Mesothelial cell of epicardium (in vitro differentiated cells): ENCODE results near the gene PDHX. TPM values are rescaled to one million over a fixed set of nuclear protein-coding genes. Genes with fewer than 3 reads are reported as not detected.
"Not testable (repeated sequence)": the region's sequence is repeated elsewhere in the genome, so short reads cannot be mapped to it uniquely, and the experiment has no call there.

ENCODE experiments used
- DNase-seq, 2 experiments: peaks; one replicate each; pipeline ENCODE4 v3.0.0; 2021; ENCODE audit warnings: low spot score in 2 of 2; ENCODE audit not compliant: unreplicated experiment in 2 of 2
- H3K27ac Mint-ChIP-seq: 2 replicates; pipeline ENCODE4 v1.8.0; 2021; ENCODE audit warnings: mixed read lengths
- H3K27me3 Mint-ChIP-seq: 2 replicates; pipeline ENCODE4 v1.8.0; 2021; ENCODE audit warnings: low read depth, mixed read lengths
- H3K36me3 Mint-ChIP-seq: 2 replicates; pipeline ENCODE4 v1.8.0; 2021; ENCODE audit warnings: mixed read lengths
- H3K4me1 Mint-ChIP-seq: 2 replicates; pipeline ENCODE4 v1.8.0; 2021; ENCODE audit warnings: mixed read lengths
- H3K4me3 Mint-ChIP-seq: 2 replicates; pipeline ENCODE4 v1.8.0; 2021; ENCODE audit warnings: mild to moderate bottlenecking, moderate library complexity, mixed read lengths
- H3K9me3 Mint-ChIP-seq: 2 replicates; pipeline ENCODE4 v1.8.0; 2021; ENCODE audit warnings: mixed read lengths
- total RNA-seq: library from RNA; stranded (reverse); gene quantifications from 3 replicates; pipeline ENCODE4 v1.2.1, GENCODE V29; 2021
- TF ChIP-seq, protein P1 (sequence below): fragments of 200-600 bp; sonication (generic); IDR thresholded peaks from one replicate; pipeline ENCODE4 v1.5.0; 2021; ENCODE audit warnings: antibody characterized with exemption; ENCODE audit not compliant: unreplicated experiment

The PDHX gene
- total RNA-seq, 1 donor from 2014 or later: 43.0 TPM

DNA sequence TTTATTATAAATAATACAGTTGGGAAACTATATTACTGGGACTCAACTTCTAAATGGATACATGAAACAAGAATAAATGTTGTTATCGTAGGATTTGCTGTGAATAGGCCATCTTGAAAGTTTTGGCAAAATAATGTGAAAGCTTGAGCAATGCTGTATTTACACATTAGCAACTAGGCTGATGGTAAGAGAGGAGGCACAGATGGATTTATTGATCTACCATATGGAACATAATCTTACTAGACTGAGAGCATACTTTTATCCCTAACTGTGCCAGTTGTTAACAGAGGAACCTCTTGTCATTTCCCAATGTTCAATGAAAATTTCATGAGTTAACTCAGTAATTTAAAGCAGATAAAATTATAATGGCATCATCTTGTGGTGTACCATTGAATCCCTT lies 23.0 kb upstream of the PDHX start:
- Mint-ChIP-seq H3K4me3 (no peak overlapping the region), H3K4me1 (no peaks in the 10 kb centered on the region), H3K27ac (no peak overlapping the region), H3K27me3 (no peaks in the 10 kb centered on the region), H3K36me3 (peaks cover 23% of the 10 kb centered on the region), H3K9me3 (peaks cover 17% of the 10 kb centered on the region)
- TF ChIP-seq, protein P1, sequence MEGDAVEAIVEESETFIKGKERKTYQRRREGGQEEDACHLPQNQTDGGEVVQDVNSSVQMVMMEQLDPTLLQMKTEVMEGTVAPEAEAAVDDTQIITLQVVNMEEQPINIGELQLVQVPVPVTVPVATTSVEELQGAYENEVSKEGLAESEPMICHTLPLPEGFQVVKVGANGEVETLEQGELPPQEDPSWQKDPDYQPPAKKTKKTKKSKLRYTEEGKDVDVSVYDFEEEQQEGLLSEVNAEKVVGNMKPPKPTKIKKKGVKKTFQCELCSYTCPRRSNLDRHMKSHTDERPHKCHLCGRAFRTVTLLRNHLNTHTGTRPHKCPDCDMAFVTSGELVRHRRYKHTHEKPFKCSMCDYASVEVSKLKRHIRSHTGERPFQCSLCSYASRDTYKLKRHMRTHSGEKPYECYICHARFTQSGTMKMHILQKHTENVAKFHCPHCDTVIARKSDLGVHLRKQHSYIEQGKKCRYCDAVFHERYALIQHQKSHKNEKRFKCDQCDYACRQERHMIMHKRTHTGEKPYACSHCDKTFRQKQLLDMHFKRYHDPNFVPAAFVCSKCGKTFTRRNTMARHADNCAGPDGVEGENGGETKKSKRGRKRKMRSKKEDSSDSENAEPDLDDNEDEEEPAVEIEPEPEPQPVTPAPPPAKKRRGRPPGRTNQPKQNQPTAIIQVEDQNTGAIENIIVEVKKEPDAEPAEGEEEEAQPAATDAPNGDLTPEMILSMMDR: no peak
- no peak for DNase-seq

DNA sequence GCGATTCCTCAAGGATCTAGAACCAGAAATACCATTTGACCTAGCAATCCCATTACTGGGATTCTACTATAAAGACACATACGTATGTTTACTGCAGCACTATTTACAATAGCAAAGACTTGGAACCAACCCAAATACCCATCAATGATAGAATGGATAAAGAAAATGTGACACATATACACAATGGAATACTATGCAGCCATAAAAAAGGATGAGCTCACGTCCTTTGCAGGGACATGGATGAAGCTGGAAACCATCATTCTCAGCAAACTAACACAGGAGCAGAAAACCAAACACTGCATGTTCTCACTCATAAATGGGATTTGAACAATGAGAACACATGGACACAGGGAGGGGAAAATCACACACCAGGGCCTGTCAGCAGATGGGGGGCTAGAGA lies 20.2 kb upstream of the PDHX start:
- H3K27ac Mint-ChIP-seq, DNase-seq, H3K4me3 Mint-ChIP-seq, H3K4me1 Mint-ChIP-seq, H3K27me3 Mint-ChIP-seq: not testable (repeated sequence)
- Mint-ChIP-seq H3K36me3 (peaks cover 42% of the 10 kb centered on the region), H3K9me3 (peaks cover 38% of the 10 kb centered on the region)

DNA sequence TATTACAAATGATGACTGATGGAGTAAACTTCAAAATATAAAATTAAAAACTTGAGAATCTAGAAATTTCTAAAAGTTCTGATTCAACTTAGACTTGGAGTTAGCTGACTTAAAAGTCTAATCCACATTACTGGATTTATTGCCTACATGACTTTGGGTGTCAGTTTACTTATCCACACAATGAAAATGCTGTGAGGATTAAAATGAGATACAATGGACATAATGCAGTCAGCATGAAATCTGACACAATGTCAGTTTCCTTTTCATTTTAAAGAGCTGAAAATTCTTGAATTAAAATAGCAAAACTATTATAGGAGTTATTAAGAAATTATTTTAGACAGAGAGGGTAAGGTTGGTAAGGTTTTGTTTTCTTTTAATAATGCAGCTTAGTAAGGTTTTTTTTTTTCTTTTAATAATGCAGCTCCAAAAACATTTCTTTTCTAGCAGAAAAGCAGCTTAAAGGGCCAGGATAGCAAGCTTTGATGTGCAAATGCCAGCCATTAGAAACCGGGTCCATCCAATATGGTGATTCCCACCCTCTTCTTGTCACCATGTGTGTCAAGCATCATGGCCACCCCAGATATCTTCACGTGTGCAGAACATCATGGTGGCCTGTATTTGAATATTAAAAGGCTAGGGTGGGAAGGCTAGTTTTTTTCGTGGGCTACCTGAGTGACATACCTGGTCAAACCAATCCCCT lies 19.1 kb upstream of the PDHX start:
- DNase-seq: no peak
- Mint-ChIP-seq H3K9me3 (peaks cover 45% of the 10 kb centered on the region), H3K36me3 (peaks cover 49% of the 10 kb centered on the region)

DNA sequence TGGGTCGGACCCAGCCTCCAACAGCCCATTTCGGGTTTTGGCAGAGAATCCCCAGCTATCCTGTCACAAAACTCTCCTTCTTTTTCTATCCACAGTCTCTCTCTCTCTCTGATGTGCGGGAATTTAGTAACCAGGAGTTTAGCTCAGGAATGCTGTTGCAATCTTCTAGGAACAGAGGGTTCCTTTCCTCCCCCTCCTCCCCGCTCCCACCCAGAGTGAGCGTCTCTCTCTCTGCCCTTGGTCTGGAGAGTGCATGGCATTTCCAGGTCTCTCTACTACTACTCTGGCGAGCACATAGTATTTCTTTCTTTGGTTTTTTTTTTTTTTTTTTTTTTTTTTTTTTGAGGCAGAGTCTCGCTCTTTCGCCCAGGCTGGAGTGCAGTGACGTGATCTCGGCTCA lies 17.9 kb upstream of the PDHX start:
- Mint-ChIP-seq H3K27me3 (no peaks in the 10 kb centered on the region), H3K4me3 (no peak overlapping the region), H3K36me3 (peaks cover 56% of the 10 kb centered on the region), H3K9me3 (peaks cover 53% of the 10 kb centered on the region), H3K4me1 (no peaks in the 10 kb centered on the region), H3K27ac (no peak overlapping the region)
- TF ChIP-seq, protein P1: no peak
- DNase-seq: no peak

More for the DNA sequence above, 19.1 kb upstream of the PDHX start:
- Mint-ChIP-seq H3K4me3 (no peak overlapping the region), H3K27ac (no peak overlapping the region), H3K27me3 (no peaks in the 10 kb centered on the region), H3K4me1 (no peaks in the 10 kb centered on the region)
- TF ChIP-seq, protein P1: no peak

DNA sequence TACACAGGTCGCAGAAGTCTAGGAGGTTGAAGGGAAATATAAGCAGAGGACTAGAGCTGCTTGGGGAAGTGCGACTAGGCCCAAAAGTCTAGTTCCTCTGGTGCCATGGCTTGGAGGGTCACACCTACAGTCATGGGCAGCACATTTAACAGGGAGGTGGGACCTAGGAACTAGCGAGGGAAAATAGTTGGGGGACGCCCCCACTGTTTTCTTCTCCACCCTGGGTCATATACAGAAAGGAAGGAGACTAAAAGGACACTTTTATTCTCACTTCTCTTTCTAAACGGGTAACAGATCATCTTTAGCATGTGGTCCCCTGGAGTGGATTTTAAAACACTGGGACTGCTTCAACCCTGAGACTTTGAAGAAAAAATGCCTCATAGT lies 16.8 kb upstream of the PDHX start:
- H3K4me1 Mint-ChIP-seq: no peaks in the 10 kb centered on the region
- H3K27ac Mint-ChIP-seq: no peak overlapping the region
- peaks cover 62% of the 10 kb centered on the region for H3K9me3 Mint-ChIP-seq
- TF ChIP-seq, protein P1: no peak
- DNase-seq: no peak
- H3K36me3 Mint-ChIP-seq: peaks cover 66% of the 10 kb centered on the region
- H3K4me3 Mint-ChIP-seq: no peak overlapping the region
- no peaks in the 10 kb centered on the region for H3K27me3 Mint-ChIP-seq

DNA sequence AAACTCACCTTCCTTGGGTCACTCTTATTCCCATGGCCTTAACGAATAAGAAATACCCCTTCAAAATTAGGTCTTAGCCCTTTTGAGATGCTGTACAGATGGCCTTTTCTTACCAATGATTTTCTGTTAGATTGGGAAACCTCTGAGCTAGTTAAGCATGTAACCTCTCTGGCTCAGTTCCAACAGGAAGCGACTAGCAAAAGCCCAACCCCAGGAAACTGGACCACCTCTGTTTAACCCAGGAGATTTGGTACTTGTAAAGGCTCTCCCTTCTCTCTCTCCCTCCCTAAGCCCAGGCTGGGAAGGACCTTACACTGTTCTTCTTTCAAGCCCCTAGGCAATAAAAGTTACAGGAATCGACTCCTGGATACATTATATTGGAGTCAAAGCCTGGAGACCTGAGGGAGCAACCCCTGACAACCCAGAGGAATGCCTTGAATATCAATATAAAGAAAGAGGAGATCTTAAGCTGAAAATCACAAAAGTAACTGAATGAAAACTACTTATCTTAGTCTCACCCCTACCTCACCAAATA lies 11.9 kb upstream of the PDHX start:
- Mint-ChIP-seq H3K4me1 (no peaks in the 10 kb centered on the region), H3K27ac (no peak overlapping the region), H3K36me3 (peaks cover 60% of the 10 kb centered on the region), H3K27me3 (no peaks in the 10 kb centered on the region), H3K9me3 (peaks cover 54% of the 10 kb centered on the region), H3K4me3 (no peak overlapping the region)
- no peak for DNase-seq
- TF ChIP-seq, protein P1: no peak
